ENCODE results near the gene CACUL1. TPM values are rescaled to one million over a fixed set of nuclear protein-coding genes. Genes with fewer than 3 reads are reported as not detected.
"Not testable (repeated sequence)": the region's sequence is repeated elsewhere in the genome, so short reads cannot be mapped to it uniquely, and the experiment has no call there.

Gene CACUL1
- total and polyA plus RNA-seq, 2 experiments from 2014 or later: 37.5 to 48.3 TPM

DNA sequence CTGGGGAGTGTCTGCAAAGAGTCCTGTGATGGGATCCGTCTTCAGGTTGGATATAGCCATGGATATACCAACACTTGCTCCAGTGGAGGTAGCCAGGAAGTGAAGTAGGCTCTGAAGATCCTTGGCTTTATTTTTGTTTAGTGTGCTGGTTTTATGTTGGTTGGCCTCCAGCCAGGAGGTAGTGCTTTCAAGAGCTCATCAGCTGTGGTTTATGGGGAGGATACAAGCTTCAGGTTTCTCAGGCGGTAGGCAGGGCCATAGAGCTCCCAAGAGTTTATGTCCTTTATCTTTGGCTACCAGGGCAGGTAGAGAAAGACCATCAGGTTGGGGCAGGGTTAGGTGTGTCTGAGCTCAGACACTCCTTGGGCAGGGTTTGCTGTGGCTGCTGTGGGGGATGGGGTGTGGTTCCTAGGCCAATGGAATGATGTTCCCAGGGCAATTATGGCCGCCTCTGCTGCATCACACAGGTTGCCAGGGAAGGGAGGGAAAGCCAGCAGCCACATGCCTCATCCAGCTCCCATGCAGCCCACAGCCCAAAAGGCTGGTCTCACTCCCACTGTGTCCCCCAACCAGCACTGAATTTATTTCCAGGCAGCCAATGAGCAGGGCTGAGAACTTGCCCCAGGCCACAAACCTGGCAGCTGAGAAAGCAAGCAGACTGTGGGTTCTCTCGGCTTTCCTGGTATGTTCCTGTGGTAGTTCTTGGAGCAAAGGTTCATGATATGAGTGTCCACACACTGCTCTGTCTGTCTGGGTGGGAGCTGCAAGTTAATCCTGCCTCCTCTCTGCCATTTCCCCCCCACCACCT lies 92.3 kb downstream of the CACUL1 start:
- H3K9me3 ChIP-seq (ENCODE audit: low read depth): no peaks in the 10 kb centered on the region

DNA sequence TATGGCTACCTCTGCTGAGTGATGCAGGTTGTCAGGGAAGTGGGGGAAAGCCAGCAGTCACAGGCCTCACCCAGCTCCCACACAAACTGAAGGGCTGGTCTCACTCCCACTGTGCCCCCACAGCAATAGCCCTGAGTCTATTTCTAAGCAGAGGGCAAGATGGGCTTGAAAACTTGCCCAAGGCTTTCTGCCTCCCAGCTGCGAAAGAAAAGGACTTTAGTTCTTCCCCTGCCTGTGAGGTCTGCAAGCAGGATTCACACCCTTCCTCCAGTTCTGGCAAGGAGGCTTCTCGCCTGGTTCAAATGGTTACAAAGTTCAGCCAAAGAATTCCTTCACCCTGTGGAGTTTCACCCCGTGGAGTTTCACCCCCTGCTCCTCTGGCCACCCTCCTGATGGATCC lies 96.0 kb downstream of the CACUL1 start:
- H3K27me3 ChIP-seq: no peaks in the 10 kb centered on the region
- H3K4me3 ChIP-seq: no peak overlapping the region
- no peaks in the 10 kb centered on the region for H3K9me3 ChIP-seq (ENCODE audit: low read depth)
- no peak for TF ChIP-seq EZH2phosphoT487 (IDR thresholded peaks at IDR 0.05; ENCODE audit: low read depth, severe bottlenecking, unreplicated experiment)
- TF ChIP-seq, protein P1, sequence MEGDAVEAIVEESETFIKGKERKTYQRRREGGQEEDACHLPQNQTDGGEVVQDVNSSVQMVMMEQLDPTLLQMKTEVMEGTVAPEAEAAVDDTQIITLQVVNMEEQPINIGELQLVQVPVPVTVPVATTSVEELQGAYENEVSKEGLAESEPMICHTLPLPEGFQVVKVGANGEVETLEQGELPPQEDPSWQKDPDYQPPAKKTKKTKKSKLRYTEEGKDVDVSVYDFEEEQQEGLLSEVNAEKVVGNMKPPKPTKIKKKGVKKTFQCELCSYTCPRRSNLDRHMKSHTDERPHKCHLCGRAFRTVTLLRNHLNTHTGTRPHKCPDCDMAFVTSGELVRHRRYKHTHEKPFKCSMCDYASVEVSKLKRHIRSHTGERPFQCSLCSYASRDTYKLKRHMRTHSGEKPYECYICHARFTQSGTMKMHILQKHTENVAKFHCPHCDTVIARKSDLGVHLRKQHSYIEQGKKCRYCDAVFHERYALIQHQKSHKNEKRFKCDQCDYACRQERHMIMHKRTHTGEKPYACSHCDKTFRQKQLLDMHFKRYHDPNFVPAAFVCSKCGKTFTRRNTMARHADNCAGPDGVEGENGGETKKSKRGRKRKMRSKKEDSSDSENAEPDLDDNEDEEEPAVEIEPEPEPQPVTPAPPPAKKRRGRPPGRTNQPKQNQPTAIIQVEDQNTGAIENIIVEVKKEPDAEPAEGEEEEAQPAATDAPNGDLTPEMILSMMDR (IDR thresholded peaks at IDR 0.05; ENCODE audit: poor library complexity): no peak
- TF ChIP-seq EZH2 (IDR thresholded peaks at IDR 0.05; ENCODE audit: borderline replicate concordance): no peak
- no peaks in the 10 kb centered on the region for H3K9me2 ChIP-seq (replicated peaks; ENCODE audit: insufficient read depth)
- 56% methylated on average over 3 of the region's 3 CpGs for WGBS (ENCODE audit: low lambda C conversion rate, missing lambda C conversion rate)
- H2AFZ ChIP-seq: no peak overlapping the region
- H3K27ac ChIP-seq: no peak overlapping the region
- H3K79me2 ChIP-seq: no peaks in the 10 kb centered on the region
- DNase-seq (ENCODE audit: low spot score): no peak
- no peak overlapping the region for H3K4me2 ChIP-seq
- H4K20me1 ChIP-seq (ENCODE audit: insufficient read depth, poor library complexity, severe bottlenecking): no peaks in the 10 kb centered on the region
- H3K36me3 ChIP-seq (replicated peaks; ENCODE audit: insufficient read depth, low read depth): no peaks in the 10 kb centered on the region
- H3K4me1 ChIP-seq (ENCODE audit: insufficient read depth): no peaks in the 10 kb centered on the region

More for the DNA sequence above, 92.3 kb downstream of the CACUL1 start:
- no peaks in the 10 kb centered on the region for H4K20me1 ChIP-seq (ENCODE audit: insufficient read depth, poor library complexity, severe bottlenecking)
- 81% methylated on average over 4 of the region's 4 CpGs for WGBS (ENCODE audit: low lambda C conversion rate, missing lambda C conversion rate)
- TF ChIP-seq EZH2 (IDR thresholded peaks at IDR 0.05; ENCODE audit: borderline replicate concordance) (no peak), EZH2phosphoT487 (IDR thresholded peaks at IDR 0.05; ENCODE audit: low read depth, severe bottlenecking, unreplicated experiment) (no peak)
- TF ChIP-seq, protein P1 (IDR thresholded peaks at IDR 0.05; ENCODE audit: poor library complexity): no peak
- no peak for DNase-seq (ENCODE audit: low spot score)
- H3K9me2 ChIP-seq (replicated peaks; ENCODE audit: insufficient read depth): no peaks in the 10 kb centered on the region
- no peak overlapping the region for H3K4me2 ChIP-seq
- H3K4me1 ChIP-seq (ENCODE audit: insufficient read depth): no peaks in the 10 kb centered on the region
- no peak overlapping the region for H3K27ac ChIP-seq
- H2AFZ ChIP-seq: no peak overlapping the region
- H3K36me3 ChIP-seq (replicated peaks; ENCODE audit: insufficient read depth, low read depth): no peaks in the 10 kb centered on the region
- H3K27me3 ChIP-seq: no peaks in the 10 kb centered on the region
- no peak overlapping the region for H3K4me3 ChIP-seq
- no peaks in the 10 kb centered on the region for H3K79me2 ChIP-seq

DNA sequence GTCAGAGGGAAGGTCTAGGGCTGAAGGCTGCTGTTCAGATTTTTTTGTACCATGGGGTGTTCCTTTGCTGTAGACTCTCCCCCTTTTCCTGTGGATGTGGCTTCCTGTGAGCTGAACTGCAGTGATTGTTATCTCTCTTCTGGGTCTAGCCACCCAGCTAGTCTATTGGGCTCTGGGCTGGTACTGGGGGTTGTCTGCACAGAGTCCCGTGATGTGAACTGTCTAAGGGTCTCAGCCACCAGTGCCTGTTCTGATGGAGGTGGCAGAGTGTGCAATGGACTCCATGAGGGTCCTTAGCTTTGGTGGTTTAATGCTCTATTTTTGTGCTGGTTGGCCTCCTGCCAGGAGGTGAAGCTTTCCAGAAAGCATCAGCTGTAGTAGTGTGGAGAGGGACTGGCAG lies 96.6 kb downstream of the CACUL1 start:
- WGBS (ENCODE audit: low lambda C conversion rate, missing lambda C conversion rate): 82% methylated on average over 1 of the region's 1 CpG
- H4K20me1 ChIP-seq (ENCODE audit: insufficient read depth, poor library complexity, severe bottlenecking); DNase-seq (ENCODE audit: low spot score): not testable (repeated sequence)

DNA sequence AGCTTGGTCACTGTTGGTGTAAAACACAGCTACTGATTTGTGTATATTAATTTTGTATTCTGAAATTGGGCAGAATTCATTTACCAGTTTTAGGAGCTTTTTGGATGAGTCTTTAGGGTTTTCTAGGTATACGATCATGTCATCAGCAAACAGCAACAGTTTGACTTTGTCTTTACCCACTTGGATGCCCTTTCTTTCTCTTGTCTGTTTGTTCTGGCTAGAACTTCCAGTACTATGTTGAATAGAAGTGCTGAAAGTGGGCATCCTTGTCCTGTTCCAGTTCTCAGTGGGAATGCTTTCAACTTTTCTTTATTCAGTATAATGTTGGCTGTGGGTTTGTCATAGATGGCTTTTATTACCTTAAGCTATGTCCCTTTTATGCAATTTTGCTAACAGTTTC lies 109.5 kb downstream of the CACUL1 start:
- H3K27me3 ChIP-seq; H3K9me2 ChIP-seq (replicated peaks; ENCODE audit: insufficient read depth); H3K9me3 ChIP-seq (ENCODE audit: low read depth); H3K27ac ChIP-seq; H3K36me3 ChIP-seq (replicated peaks; ENCODE audit: insufficient read depth, low read depth); DNase-seq (ENCODE audit: low spot score); H3K4me2 ChIP-seq; H4K20me1 ChIP-seq (ENCODE audit: insufficient read depth, poor library complexity, severe bottlenecking); H2AFZ ChIP-seq; H3K79me2 ChIP-seq; H3K4me1 ChIP-seq (ENCODE audit: insufficient read depth); H3K4me3 ChIP-seq: not testable (repeated sequence)
- WGBS (ENCODE audit: low lambda C conversion rate, missing lambda C conversion rate): 92% methylated on average over 1 of the region's 1 CpG

More for the DNA sequence above, 96.6 kb downstream of the CACUL1 start:
- not testable (repeated sequence) for H3K4me3 ChIP-seq; H3K9me3 ChIP-seq (ENCODE audit: low read depth); H3K36me3 ChIP-seq (replicated peaks; ENCODE audit: insufficient read depth, low read depth); H3K27me3 ChIP-seq; H3K4me2 ChIP-seq; H3K79me2 ChIP-seq; H3K9me2 ChIP-seq (replicated peaks; ENCODE audit: insufficient read depth); H2AFZ ChIP-seq; H3K27ac ChIP-seq; H3K4me1 ChIP-seq (ENCODE audit: insufficient read depth)

Measured in hepatocyte (in vitro differentiated cells).